GM18507 (cell line): ENCODE results near the gene OR2M2.

Source experiments
- DNase-seq: peaks from one replicate; pipeline ENCODE4 v3.0.0; 2011; ENCODE audit warnings: low read depth; ENCODE audit not compliant: insufficient read length; ENCODE audit errors: extremely low spot score
- FAIRE-seq: peaks from 2 replicates; lab custom pipeline; 2011; peaks lifted over from hg19 to GRCh38; lab: Jason Lieb, UNC

Gene OR2M2, protein sequence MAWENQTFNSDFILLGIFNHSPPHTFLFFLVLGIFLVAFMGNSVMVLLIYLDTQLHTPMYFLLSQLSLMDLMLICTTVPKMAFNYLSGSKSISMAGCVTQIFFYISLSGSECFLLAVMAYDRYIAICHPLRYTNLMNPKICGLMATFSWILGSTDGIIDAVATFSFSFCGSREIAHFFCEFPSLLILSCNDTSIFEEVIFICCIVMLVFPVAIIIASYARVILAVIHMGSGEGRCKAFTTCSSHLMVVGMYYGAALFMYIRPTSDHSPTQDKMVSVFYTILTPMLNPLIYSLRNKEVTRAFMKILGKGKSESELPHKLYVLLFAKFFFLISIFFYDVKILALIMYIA

DNA sequence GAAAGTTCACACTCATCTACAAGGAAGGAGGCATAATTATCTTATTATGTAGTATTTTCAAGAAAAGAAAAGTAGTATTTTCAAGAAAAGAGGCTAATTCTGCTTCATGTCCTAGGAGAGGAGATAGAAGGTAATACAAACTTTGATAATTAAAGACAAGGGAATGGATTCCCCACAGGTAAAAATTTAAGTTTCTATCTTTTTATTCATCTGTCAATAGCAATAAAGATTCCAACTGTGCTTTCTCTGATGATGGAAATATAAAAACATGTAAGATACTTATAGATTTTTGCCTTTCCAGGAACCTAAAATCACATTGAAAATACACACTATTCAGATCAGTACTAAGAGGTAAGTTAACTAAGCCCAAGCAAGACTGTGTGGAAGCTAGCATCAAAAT lies at the start of gene OR2M2:
Gene OR2M2 (plus strand): TSS at position 301 of the 400 bp plus-strand sequence. CDS start 5,165 bp downstream, outside the sequence.
- DNase-seq (no peak), FAIRE-seq (no peak)

DNA sequence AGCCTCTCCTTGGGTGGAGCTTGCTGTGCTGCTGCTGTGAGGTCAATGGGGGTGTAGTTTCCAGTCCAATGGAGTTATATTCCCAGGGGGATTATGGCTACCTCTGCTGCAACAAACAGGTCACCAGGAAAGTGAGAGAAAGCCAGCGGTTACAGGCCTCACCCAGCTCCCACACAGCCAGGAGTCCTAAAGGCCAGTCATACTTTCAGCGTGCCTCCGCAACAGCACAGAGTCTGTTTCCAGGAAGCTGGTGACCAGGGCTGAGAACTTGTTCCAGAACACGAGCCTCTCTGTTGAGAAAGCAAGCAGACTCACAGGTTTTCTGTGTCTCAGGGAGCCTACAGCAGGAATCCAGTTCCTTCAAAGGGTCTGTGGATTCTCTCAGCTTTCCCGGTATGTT lies 47.0 kb upstream of the OR2M2 start:
- FAIRE-seq (no peak), DNase-seq (no peak)

DNA sequence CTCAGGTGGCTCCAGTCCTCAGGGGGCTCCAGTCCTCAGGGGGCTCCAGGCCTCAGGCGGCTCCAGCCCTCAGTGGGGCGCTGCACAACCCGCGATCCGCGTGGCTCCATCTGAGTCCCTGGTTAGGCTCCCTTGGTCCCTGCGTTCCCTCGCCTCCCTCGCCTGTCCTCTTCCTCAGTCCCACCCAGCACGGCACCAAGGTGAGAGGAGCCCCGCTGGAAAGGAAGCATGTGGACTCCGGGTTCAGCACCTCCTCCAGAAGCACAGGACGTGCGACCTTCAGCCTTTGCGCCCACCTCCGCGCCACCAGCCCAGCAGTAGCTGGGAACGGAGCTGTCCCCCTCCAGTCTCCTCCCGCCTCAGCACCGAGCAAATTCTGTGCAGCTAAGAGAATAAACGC lies 37.8 kb upstream of the OR2M2 start:
- DNase-seq (no peak), FAIRE-seq (no peak)

DNA sequence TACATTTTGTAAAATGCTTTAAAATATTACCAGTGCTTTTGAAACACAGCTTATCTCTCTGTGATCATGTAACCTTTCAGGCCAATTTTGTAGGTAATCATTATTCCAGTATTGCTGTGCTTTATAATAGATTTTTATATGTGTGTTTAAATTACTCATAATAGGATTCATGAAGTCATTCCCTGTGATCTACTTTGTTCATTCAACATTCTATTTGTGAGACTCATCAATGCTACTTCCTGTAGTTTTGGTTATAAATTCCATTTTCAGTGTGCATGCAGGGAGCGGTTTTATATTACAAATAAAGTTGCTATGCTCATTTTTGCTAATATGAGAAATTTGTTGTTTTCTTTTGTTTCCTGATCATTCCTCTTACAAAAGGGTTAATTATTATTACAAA lies 33.8 kb upstream of the OR2M2 start:
- DNase-seq: no peak
- FAIRE-seq: no peak

DNA sequence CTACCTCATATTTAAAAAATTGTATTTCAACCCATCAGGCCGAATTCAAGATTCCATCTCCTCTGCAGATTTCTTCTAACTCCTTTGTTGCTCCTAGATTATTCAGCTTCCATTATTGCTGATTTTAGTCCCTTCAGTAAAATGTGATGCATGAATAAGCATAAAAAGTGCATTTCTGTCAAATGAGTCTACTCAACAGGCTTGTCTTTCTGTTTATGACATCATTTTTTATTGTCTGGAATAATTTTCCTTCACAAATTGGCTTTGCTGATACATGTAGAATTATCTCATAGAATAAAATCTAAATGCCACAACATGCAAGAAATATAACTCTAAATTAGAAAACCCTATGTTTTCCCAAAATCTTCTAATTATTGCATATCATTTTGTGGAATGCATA lies 31.3 kb upstream of the OR2M2 start:
- no peak for FAIRE-seq

DNA sequence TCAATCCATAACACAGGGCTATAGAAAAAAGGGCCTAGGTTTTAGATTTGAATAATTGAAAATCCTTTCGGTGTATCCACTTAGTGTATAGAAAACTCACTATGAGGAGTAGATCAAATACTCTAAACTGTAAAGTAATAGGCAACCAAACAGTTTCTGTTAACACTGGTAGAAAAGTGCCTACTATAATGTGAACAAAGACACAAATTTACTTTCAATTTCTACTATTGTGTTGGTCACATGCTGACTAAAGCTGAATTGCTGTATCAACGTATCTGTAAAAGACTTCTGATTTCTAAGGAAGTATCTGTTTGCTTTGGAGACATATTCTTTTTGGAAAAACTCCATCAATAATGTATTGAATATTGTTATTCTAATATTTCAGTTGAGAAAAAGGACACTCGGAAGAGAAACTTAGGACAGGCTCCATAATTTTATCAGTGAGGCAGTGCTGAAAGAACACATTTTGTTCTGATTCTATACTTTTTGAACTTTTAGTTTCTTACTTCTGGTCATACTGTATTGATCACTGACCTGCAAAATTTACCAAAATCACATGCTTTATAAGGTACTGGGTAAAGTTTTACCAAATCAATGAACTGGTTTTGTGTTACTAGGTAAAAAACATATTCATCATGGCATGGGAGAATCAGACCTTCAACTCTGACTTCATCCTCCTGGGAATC lies 30.0 kb upstream of the OR2M2 start, which contains the start of gene OR2M5:
Gene OR2M5 (plus strand): TSS at position 636 of the 686 bp plus-strand sequence. CDS start 0 bp downstream, at position 636.
- DNase-seq: no peak
- no peak for FAIRE-seq

More for the DNA sequence above, 31.3 kb upstream of the OR2M2 start:
- no peak for DNase-seq

DNA sequence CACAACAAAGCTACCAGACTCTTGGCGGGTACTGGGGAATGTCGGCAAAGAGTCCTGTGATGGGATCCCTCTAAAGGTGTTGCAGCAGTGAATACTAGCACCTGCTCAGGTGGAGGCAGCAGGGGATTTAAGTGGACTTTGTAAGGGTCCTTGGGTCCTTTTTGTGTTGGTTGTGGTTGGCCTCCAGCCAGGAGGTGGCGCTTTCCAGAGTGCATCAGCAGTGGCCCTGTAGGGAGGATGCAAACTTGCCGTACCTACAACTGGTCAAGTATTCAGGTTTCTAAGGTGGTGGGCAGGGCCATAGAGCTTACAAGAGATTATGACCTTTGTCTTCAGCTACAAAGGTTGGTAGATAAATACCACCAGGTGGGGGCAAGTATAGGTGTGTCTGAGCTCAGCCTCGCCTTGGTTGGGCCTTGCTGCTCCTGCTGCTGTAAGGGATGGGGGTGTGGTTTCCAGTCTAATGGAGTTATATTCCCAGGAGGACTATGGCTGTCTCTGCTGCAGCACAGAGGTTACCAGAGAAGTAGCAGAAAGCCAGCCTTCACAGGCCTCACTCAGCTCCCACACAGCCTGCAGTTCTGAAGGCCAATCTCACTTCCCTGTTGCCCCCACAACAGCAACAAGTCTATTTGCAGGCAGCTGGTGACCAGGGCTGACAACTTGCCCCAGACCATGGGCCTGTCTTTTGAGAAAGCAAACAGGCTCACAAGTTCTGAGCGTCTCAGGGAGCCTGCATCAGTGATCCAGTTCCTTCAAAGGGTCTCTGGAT lies 22.4 kb upstream of the OR2M2 start:
- no peak for FAIRE-seq
- DNase-seq: no peak

DNA sequence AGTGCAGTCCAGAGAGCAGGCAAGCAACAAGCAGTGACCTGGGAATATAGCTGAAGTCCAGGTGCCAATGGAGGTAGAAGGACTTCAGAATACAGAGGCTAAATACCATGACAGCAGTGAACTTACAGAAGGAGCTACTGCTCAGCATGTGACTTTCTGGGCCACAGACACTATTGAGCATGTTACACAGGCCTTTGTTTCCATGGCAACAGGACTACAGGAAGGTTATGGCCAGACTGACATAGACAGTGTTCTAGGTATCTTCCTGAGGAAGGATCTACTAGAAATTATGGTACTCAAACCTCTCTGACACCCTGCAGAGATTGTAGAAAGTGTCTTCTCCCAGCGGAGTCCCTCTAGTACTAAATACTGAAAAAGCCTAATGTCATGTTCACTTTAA lies 18.7 kb upstream of the OR2M2 start:
- FAIRE-seq: no peak
- no peak for DNase-seq

DNA sequence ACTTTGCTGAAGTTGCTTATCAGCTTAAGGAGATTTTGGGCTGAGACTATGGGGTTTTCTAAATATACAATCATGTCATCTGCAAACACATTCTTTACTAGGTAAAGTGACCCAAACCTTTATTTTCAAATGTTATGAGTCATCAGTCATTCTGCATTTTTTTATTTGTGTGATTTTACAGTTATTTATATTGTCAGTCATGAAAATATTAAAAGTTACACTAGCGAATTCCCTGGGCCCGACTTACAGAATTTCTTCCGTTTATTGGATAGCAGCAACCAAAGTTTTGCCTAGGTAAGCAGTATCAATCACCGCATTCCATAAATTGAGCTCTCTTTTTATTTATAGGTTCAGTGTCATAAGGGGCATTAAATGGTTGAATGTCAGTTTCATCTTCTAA lies 15.9 kb upstream of the OR2M2 start:
- no peak for DNase-seq
- no peak for FAIRE-seq

DNA sequence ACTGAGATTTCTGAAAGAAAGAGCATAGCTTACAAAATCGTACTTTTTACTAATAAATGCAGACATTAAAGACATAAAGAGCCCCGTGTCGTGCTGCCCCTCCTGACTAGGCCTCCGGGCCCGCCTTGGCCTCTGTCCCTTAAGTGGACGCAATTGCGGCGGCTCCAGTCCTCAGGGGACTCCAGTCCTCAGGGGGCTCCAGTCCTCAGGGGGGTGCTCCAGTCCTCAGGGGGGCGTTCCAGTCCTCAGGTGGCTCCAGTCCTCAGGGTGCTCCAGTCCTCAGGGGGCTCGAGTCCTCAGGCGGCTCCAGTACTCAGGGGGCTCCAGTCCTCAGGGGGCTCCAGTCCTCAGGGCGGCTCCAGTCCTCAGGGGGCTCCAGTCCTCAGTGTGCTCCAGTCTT lies 10.6 kb upstream of the OR2M2 start:
- no peak for FAIRE-seq
- DNase-seq: no peak

DNA sequence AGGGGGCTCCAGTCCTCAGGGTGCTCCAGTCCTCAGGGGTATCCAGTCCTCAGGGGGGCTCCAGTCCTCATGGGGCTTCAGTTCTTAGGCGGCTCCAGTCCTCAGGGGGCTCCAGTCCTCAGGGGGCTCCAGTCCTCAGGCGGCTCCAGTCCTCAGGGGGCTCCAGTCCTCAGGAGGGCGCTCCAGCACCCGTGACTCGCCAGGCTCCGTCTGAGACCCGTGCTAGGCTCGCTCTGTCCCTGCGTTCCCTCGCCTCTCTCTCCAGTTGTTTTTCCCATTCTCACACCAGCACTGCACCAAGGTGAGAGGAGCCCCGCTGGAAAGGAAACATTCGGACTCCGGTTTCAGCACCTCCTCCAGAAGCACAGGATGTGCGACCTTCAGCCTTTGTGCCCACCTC lies 9.4 kb upstream of the OR2M2 start:
- FAIRE-seq (no peak), DNase-seq (no peak)

DNA sequence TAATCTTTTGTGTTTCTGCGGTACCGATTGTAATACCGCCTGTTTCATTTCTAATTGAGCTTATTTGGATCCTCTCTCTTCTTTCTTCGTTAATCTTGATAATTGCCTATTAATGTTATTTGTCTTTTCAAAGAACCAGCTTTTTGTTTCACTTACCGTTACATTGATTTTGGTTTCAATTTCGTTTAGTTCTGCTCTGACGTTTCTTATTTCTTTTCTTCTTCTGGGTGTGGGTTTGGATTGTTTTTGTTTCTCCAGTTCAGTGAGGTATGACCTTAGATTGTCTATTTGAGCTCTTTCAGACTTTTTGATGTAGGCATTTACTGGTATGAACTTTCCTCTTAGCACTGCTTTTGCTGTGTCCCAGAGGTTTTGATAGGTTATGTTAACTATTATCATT lies 9.4 kb downstream of the OR2M2 start:
- FAIRE-seq: peak; percentile 39
- no peak for DNase-seq

DNA sequence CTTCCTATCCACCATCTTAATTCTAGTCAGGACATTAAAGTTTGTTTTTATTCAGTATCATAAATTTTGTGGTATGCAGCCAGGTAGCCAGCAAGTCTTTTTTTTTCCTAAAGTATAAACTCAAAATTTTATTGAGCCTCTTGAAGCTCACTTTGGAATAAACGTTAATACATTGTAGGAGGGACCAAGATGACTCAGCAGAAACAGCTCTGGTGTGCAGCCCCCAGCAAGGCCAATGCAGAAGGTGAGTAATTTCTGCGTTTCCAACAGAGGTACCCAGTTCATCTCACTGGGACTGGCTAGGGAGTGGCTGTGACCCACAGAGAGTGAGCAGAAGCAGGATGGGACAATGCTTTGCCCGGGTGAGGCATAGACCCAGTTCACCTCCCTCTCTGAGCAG lies 12.7 kb downstream of the OR2M2 start:
- no peak for FAIRE-seq

DNA sequence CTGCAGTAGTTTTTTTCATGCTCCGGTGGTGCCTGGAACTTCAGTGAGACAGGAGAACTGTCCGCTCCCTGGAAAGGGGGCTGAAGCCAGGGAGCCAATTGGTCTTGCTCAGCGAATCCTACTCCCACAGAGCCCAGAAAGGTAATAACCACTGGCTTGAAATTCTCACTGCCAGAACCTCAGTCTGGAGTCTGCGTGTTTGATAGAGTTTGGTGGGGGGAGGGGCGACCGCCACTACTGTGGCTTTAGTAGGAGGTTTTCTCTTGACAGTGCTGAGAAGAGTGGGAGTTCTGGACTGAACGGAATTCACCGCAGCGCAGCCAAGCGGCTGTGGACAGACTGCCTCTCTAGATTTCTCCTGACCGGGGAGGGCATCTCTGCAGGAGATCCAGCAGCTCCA lies 14.4 kb downstream of the OR2M2 start:
- FAIRE-seq (no peak), DNase-seq (no peak)

More for the DNA sequence above, 12.7 kb downstream of the OR2M2 start:
- DNase-seq: no peak

DNA sequence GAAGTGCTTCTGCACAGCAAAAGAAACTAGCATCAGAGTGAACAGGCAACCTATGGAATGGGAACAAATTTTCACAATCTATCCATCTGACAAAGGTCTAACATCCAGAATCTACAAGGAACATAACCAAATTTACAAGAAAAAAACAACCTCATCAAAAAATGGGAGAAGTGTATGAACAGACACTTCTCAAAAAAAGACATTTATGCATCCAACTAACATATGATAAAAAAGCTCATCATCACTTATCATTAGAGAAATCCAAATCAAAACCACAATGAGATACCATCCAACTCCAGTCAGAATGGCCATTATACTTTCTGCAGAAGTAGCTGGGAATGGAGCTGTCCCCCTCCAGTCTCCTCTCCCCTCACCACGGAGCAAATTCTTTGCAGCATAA lies 19.5 kb downstream of the OR2M2 start:
- FAIRE-seq (no peak), DNase-seq (no peak)

DNA sequence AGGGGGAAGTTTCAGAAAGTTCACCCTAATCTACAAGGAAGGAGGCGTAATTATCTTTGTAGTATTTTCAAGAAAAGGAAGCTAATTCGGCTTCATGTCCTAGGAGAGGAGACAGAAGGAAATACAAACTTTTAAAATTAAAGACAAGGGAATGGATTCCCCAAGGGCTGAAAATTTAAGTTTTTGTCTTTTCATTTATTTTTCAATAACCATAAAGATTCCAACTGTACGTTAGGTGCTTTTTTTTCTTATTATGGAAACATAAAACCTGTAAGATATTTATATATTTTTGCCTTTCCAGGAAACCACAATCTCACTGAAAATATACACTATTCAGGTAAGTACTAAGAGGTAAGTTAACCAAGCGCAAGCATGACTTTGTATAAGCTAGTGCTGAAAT lies 22.3 kb downstream of the OR2M2 start, which contains the start of gene OR2M3:
Gene OR2M3 (plus strand): TSS at position 301 of the 400 bp plus-strand sequence. CDS start 5,803 bp downstream, outside the sequence.
- no peak for FAIRE-seq
- no peak for DNase-seq

DNA sequence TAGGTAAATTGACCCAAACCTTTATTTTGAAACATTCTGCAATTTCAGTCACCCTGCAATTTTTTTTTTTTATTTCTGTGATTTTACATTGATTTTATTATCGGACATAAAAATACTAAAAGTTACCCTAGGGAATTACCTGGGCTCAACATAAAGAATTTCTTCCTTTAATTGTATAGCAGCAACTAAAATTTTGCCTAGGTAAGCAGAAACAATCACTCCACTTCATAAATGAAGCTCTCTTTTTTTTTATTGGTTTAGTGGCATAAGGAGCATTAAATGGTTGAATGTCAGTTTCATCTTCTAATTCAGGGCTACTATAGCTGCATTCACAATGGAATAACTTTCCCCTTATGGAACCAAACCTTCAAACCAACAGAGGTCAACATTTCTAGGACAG lies 41.3 kb downstream of the OR2M2 start:
- FAIRE-seq (no peak), DNase-seq (no peak)

DNA sequence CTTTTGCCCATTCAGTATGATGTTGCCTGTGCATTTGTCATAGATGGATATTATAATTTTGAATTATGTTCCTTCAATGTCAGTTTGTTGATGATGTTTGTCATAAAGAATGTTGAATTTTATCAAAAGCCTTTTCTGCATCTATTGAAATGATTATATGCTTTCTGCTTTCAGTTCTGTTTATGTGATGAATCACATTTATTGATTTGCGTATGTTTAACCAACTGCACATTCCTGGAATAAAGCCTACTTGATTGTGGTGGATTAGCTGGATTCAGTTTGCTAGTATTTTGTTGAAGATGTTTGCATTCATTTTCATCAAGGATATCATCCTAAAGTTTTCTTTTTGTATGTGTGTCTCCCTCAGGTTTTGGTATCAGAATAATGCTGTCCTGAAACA lies 50.9 kb downstream of the OR2M2 start:
- DNase-seq (no peak), FAIRE-seq (no peak)

DNA sequence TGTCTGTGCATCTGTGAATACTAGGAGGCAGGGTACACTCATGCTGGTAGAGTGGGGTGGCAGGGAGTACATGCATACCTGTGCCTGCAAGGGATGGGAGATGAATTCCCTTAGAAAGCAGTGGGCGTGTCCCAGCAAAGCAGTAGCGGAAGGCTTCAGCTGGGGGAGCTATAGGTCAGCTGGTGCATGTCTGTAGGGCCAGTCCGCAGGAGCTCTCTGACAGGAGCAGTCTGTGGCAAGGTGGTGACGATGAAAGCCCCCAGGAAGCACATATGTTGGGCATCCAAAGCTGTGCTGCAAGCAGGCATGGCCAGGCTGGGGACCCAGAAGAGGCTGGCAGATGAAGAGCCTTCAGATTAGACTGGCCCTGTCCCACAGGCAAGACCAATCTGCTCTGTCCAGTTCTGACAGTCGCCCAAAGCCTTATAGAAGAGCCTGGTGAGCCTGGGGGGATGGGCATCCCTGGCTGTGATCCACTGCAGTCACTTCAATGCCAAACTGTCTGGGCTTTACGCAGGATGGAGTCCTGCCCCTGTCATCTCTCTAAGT lies 54.8 kb downstream of the OR2M2 start:
- DNase-seq (no peak), FAIRE-seq (no peak)
